ENCODE data around the gene ZNF367. TPM values are rescaled to one million over a fixed set of nuclear protein-coding genes. Genes with fewer than 3 reads are reported as not detected.

The ZNF367 gene
- total and polyA plus RNA-seq, 8 donors: 0.58 to 9.8 (median 1.8) TPM; not detected in 1

GRCh38 chr9:96343515-96344360 lies 74.4 kb downstream of the ZNF367 start:
- TF ChIP-seq, protein P1, sequence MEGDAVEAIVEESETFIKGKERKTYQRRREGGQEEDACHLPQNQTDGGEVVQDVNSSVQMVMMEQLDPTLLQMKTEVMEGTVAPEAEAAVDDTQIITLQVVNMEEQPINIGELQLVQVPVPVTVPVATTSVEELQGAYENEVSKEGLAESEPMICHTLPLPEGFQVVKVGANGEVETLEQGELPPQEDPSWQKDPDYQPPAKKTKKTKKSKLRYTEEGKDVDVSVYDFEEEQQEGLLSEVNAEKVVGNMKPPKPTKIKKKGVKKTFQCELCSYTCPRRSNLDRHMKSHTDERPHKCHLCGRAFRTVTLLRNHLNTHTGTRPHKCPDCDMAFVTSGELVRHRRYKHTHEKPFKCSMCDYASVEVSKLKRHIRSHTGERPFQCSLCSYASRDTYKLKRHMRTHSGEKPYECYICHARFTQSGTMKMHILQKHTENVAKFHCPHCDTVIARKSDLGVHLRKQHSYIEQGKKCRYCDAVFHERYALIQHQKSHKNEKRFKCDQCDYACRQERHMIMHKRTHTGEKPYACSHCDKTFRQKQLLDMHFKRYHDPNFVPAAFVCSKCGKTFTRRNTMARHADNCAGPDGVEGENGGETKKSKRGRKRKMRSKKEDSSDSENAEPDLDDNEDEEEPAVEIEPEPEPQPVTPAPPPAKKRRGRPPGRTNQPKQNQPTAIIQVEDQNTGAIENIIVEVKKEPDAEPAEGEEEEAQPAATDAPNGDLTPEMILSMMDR (IDR thresholded peaks at IDR 0.05): no peak
- TF ChIP-seq POLR2A (IDR thresholded peaks at IDR 0.05) (no peak), POLR2AphosphoS5 (IDR thresholded peaks at IDR 0.05) (no peak), EP300 (IDR thresholded peaks at IDR 0.05) (no peak)

DNA sequence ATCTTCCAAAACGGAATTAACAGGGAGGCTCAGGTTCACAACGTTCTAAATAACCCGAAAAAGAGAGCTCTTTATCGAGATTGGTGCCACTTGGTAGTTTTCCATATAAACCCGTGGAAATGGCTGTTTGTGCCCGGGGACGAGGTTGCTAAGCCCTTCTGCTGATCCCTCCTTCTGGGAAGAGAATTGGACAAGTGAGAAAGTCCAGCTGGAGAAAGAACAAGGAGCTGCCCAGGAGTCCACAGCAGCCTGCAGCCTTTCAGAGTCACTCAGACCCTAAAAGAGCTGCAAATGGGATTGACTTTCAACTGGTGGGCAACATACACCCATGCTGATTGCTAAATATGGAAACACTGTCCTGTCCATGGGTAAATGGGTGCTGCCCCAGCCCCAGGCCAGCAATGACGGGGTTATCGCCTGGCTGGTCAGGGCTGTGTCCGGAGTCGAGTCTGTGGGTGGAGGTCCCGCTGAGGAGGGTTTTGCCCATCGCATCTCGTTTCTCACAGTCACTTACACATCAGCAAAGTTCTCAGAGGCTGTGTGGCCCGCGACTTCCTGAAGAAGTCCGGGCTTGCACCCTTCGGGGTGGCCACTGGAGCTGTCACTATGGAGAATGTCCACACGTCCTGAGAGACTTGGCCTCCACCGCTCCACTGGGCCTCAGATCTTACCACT lies 75.5 kb downstream of the ZNF367 start:
- 78 to 86% (median 83%) methylated on average over 20 of the region's 20 CpGs for WGBS, 5 donors

More at GRCh38 chr9:96343515-96344360, 74.4 kb downstream of the ZNF367 start:
- DNase-seq: peak in 1 of 2 donors; percentile 40
- peak overlapping the region in 4 of 5 donors; percentile 10 to 73 (median 46) for H3K27ac ChIP-seq
- 53 to 70% (median 62%) methylated on average over 5 of the region's 5 CpGs for WGBS, 5 donors
- H3K9me3 ChIP-seq: peaks cover 0 to 5% (median 0%) of the 10 kb centered on the region in 4 donors
- intact Hi-C loops (cut with DNase I; ENCODE audit: low total_unique reads): no loop called here
- no peak overlapping the region for H3K4me3 ChIP-seq
- H3K36me3 ChIP-seq: peaks cover 6 to 29% (median 19%) of the 10 kb centered on the region in 4 donors
- peaks cover 15 to 54% (median 22%) of the 10 kb centered on the region in 4 donors for H3K4me1 ChIP-seq
- H3K27me3 ChIP-seq: no peaks in the 10 kb centered on the region

GRCh38 chr9:96340707-96341106 lies 77.5 kb downstream of the ZNF367 start:
- Histone ChIP-seq H3K27me3 (no peaks in the 10 kb centered on the region), H3K27ac (peak overlapping the region in 1 of 5 donors; percentile 30), H3K4me1 (peaks cover 15 to 54% (median 22%) of the 10 kb centered on the region in 4 donors), H3K9me3 (no peaks in the 10 kb centered on the region), H3K4me3 (no peak overlapping the region), H3K36me3 (peaks cover 0 to 16% (median 15%) of the 10 kb centered on the region in 4 donors)
- intact Hi-C loops (cut with DNase I; ENCODE audit: low total_unique reads): no loop called here
- DNase-seq: no peak
- WGBS, 5 donors: 74 to 90% (median 87%) methylated on average over 3 of the region's 3 CpGs
- TF ChIP-seq EP300 (IDR thresholded peaks at IDR 0.05) (no peak), POLR2AphosphoS5 (IDR thresholded peaks at IDR 0.05) (no peak), POLR2A (IDR thresholded peaks at IDR 0.05) (no peak)
- TF ChIP-seq, protein P1 (IDR thresholded peaks at IDR 0.05): no peak

More for the DNA sequence above, 75.5 kb downstream of the ZNF367 start:
- intact Hi-C loops (cut with DNase I; ENCODE audit: low total_unique reads): no loop called here
- Histone ChIP-seq H3K27ac (peak overlapping the region in 4 of 5 donors; percentile 19 to 73 (median 60)), H3K4me1 (peaks cover 15 to 54% (median 22%) of the 10 kb centered on the region in 4 donors), H3K9me3 (no peaks in the 10 kb centered on the region), H3K27me3 (no peaks in the 10 kb centered on the region), H3K4me3 (no peak overlapping the region), H3K36me3 (peaks cover 0 to 19% (median 11%) of the 10 kb centered on the region in 4 donors)
- TF ChIP-seq POLR2AphosphoS5 (IDR thresholded peaks at IDR 0.05): no peak
- TF ChIP-seq, protein P1 (IDR thresholded peaks at IDR 0.05): no peak
- TF ChIP-seq POLR2A (IDR thresholded peaks at IDR 0.05): no peak
- no peak for TF ChIP-seq EP300 (IDR thresholded peaks at IDR 0.05)
- DNase-seq: peak in 1 of 2 donors; percentile 59

- no peak for TF ChIP-seq POLR2AphosphoS5 (IDR thresholded peaks at IDR 0.05)
- TF ChIP-seq, protein P1 (IDR thresholded peaks at IDR 0.05): no peak
- no peak for TF ChIP-seq EP300 (IDR thresholded peaks at IDR 0.05)
- no peak for TF ChIP-seq POLR2A (IDR thresholded peaks at IDR 0.05)
- Histone ChIP-seq H3K27me3 (no peaks in the 10 kb centered on the region), H3K27ac (no peak overlapping the region), H3K9me3 (no peaks in the 10 kb centered on the region), H3K36me3 (peaks cover 0 to 30% (median 22%) of the 10 kb centered on the region in 4 donors), H3K4me1 (peaks cover 6 to 39% (median 10%) of the 10 kb centered on the region in 4 donors), H3K4me3 (no peak overlapping the region)
- intact Hi-C loops (cut with DNase I; ENCODE audit: low total_unique reads): no loop called here
- 94 to 100% (median 98%) methylated on average over 3 of the region's 3 CpGs for WGBS, 5 donors
- DNase-seq: no peak
Measured at GRCh38 chr9:96338299-96338698, 79.9 kb downstream of the ZNF367 start.
